Activated CD8-positive, alpha-beta T cell treated with anti-CD3 and anti-CD28 coated beads for 36 hours (primary cell): ENCODE results near the gene GBF1. TPM values are rescaled to one million over a fixed set of nuclear protein-coding genes. Genes with fewer than 3 reads are reported as not detected.

Experiments
- ATAC-seq: fragments of 200-7000 bp; cut with Tn5 transposase; one replicate; pipeline ENCODE4 v1.10.0; 2021; ENCODE audit warnings: mild to moderate bottlenecking, moderate library complexity
- CTCF ChIA-PET: fragments of 350-600 bp; sonication (Branson Sonifier 250); formaldehyde crosslinking; loops from one replicate; lab custom pipeline; 2021; ENCODE audit warnings: antibody characterized with exemption; lab: Charles Lee
- POLR2A ChIA-PET: fragments of 350-600 bp; sonication (Branson Sonifier 250); formaldehyde crosslinking; loops from one replicate; lab custom pipeline; 2021; ENCODE audit warnings: antibody characterized with exemption; lab: Charles Lee
- DNase-seq: peaks from one replicate; pipeline ENCODE4 v3.0.0-alpha.2; 2020
- H3K27ac Mint-ChIP-seq: one replicate; pipeline ENCODE4 v1.8.0; 2021; ENCODE audit warnings: mild to moderate bottlenecking, mixed read lengths
- H3K27me3 Mint-ChIP-seq: one replicate; pipeline ENCODE4 v1.8.0; 2021; ENCODE audit warnings: mixed read lengths
- H3K36me3 Mint-ChIP-seq: one replicate; pipeline ENCODE4 v1.8.0; 2021; ENCODE audit warnings: low read depth, mixed read lengths
- H3K4me1 Mint-ChIP-seq: one replicate; pipeline ENCODE4 v1.8.0; 2021; ENCODE audit warnings: low read depth, mixed read lengths
- H3K4me3 Mint-ChIP-seq: one replicate; pipeline ENCODE4 v1.8.0; 2021; ENCODE audit warnings: mild to moderate bottlenecking, moderate library complexity, mixed read lengths
- H3K9me3 Mint-ChIP-seq: one replicate; pipeline ENCODE4 v1.8.0; 2021; ENCODE audit warnings: mixed read lengths
- CTCF ChIP-seq: fragments of 200-600 bp; IDR thresholded peaks from one replicate; pipeline ENCODE4 v1.8.0; 2022; ENCODE audit warnings: antibody characterized with exemption, mild to moderate bottlenecking
- intact Hi-C: fragments of 100-400 bp; cut with micrococcal nuclease; formaldehyde crosslinking; loops from one replicate; pipeline ENCODE4 v1.10.0; 2022
- total RNA-seq, 2 experiments: library from RNA; stranded (reverse); gene quantifications; one replicate each; pipeline ENCODE4 v1.2.3, GENCODE V29; 2021

The GBF1 gene
- total RNA-seq, 2 experiments from 2014 or later, result 25.4 to 28.2 TPM

DNA sequence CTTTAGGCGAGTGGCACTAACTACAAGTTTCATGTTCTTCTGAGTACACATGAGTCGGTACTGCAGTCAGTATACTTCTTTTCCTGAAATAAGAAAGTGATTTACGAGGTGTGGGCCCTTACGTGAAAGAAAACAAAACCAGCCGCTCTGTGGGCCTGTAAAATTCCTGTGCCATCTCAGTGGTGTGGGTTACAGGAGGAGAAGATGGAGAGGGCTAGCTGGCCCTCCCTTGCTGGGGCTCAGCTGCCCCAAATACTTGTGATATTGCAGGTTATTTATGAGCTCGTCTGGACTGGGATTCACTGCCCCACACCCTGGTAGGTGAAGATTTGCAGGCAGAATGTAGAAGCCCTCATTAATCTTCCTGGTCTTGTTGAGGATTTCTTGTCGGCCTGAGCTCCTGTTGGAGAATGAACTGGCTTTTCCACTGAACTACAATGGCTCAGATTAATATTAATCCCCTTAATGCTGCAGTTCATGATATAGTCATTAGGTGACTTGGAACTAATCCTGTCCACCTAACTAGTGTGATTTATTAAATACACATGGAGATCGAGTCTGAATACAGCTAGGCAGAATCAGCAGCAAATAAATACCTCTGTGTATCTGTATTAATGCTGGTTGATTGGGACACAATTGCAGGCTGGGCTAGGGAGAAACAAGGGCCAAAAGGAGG lies 68.0 kb downstream of the GBF1 start:
- peaks cover 39% of the 10 kb centered on the region for H3K4me1 Mint-ChIP-seq
- intact Hi-C loops, result no loop called here
- H3K27me3 Mint-ChIP-seq, result no peaks in the 10 kb centered on the region
- no peak for ATAC-seq
- no peak for TF ChIP-seq CTCF
- POLR2A ChIA-PET, result no interaction called here
- H3K36me3 Mint-ChIP-seq, result no peaks in the 10 kb centered on the region
- no peaks in the 10 kb centered on the region for H3K9me3 Mint-ChIP-seq
- no peak for DNase-seq
- CTCF ChIA-PET, result interaction anchor here (0.7 to 3.4 kb wide), 12 partner anchors 10 to 82 kb away, joined by 3 to 29 read pairs (median 4); no protein-coding TSS in a partner anchor
- H3K4me3 Mint-ChIP-seq, result no peak overlapping the region
- no peak overlapping the region for H3K27ac Mint-ChIP-seq

- ChIA-PET CTCF (no interaction called here), POLR2A (interaction anchor here (1.0 kb wide), 1 partner anchor 281 kb away, joined by 3 read pairs; no protein-coding TSS in a partner anchor)
- ATAC-seq, result no peak
- Mint-ChIP-seq H3K27ac (no peak overlapping the region), H3K9me3 (no peaks in the 10 kb centered on the region), H3K4me1 (peaks cover 30% of the 10 kb centered on the region), H3K4me3 (no peak overlapping the region), H3K36me3 (no peaks in the 10 kb centered on the region), H3K27me3 (no peaks in the 10 kb centered on the region)
- TF ChIP-seq CTCF, result no peak
- no peak for DNase-seq
- intact Hi-C loops, result no loop called here
Measured at GRCh38 chr10:102314801-102315200, 69.5 kb downstream of the GBF1 start.

DNA sequence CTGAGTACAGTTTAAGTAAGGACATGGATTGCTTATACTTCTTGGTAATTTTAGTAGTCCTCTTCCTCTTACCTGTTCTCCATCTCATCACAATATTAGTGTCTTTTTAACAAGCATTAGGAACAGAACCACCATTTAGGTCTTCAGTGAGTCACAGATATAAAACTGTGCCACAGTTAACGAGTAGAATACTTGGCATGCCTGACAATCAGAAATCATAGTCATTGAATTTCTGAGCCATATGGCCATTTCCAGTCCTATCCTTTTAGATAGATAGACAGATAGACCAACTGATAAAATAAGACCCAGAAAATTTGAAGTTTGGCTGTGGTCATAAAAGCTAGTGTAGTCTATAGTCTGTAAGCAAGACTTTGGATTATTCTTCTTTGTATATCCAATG lies 71.1 kb downstream of the GBF1 start:
- H3K9me3 Mint-ChIP-seq, result no peaks in the 10 kb centered on the region
- TF ChIP-seq CTCF, result no peak
- H3K27me3 Mint-ChIP-seq, result no peaks in the 10 kb centered on the region
- CTCF ChIA-PET, result no interaction called here
- POLR2A ChIA-PET, result no interaction called here
- H3K4me3 Mint-ChIP-seq, result no peak overlapping the region
- DNase-seq, result no peak
- no peaks in the 10 kb centered on the region for H3K36me3 Mint-ChIP-seq
- peaks cover 21% of the 10 kb centered on the region for H3K4me1 Mint-ChIP-seq
- no peak overlapping the region for H3K27ac Mint-ChIP-seq
- intact Hi-C loops, result no loop called here
- ATAC-seq, result no peak

DNA sequence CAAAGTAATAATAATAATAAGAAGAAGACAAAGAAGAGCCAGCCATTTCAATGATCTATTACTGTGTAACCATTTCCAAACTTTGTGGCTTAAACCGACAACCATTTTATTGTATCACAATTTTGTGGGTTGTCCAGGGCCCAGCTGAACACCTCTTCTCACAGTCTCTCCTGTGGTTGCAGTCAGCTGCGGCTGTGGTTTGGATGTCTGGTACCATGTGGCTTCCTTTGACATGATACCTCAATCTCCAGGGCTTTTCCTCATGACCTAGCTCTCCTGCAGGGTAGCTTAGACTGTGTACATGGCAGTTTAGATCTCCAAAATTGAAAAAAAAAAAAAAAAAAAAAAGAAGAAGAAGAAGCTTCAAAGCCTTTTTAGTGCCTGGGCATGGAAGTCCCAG lies 77.6 kb downstream of the GBF1 start:
- TF ChIP-seq CTCF, result no peak
- DNase-seq (peak; percentile 64), ATAC-seq (peak; percentile 39)
- ChIA-PET POLR2A (no interaction called here), CTCF (interaction anchor here (0.9 to 2.8 kb wide), 7 partner anchors 10 to 261 kb away, joined by 3 to 18 read pairs (median 3); no protein-coding TSS in a partner anchor)
- no peak overlapping the region for H3K27ac Mint-ChIP-seq
- H3K4me3 Mint-ChIP-seq, result no peak overlapping the region
- peaks cover 17% of the 10 kb centered on the region for H3K4me1 Mint-ChIP-seq
- H3K27me3 Mint-ChIP-seq, result no peaks in the 10 kb centered on the region
- H3K9me3 Mint-ChIP-seq, result no peaks in the 10 kb centered on the region
- intact Hi-C loops, result no loop called here
- H3K36me3 Mint-ChIP-seq, result no peaks in the 10 kb centered on the region

DNA sequence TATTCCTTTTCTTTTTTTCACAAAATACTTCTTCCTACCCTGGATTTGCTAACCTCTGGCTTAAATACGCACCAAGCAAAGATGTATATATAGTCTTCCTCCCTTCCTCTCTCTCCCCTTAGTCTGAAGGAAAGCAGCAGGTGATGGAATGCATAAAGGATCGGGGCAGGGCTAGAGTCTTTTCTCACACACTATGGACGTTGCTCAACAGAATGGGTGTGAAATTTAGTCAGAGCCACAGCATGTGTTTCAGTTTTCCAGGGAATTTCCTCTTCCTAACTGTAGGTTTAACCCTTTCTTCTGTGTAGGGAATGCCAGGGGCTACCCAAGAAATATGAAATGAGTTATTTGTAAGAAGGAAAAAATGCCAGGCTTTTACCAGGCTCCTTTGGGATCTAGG lies 78.7 kb downstream of the GBF1 start:
- peaks cover 17% of the 10 kb centered on the region for H3K4me1 Mint-ChIP-seq
- POLR2A ChIA-PET, result no interaction called here
- no peak overlapping the region for H3K27ac Mint-ChIP-seq
- no peaks in the 10 kb centered on the region for H3K27me3 Mint-ChIP-seq
- no peak overlapping the region for H3K4me3 Mint-ChIP-seq
- DNase-seq, result no peak
- no peak for ATAC-seq
- CTCF ChIA-PET, result no interaction called here
- intact Hi-C loops, result no loop called here
- H3K36me3 Mint-ChIP-seq, result no peaks in the 10 kb centered on the region
- TF ChIP-seq CTCF, result no peak
- H3K9me3 Mint-ChIP-seq, result no peaks in the 10 kb centered on the region
